OCI-LY7 (cell line): ENCODE data around the gene NCAN. TPM values are rescaled to one million over a fixed set of nuclear protein-coding genes. Genes with fewer than 3 reads are reported as not detected.
"Not testable (repeated sequence)": the region's sequence is repeated elsewhere in the genome, so short reads cannot be mapped to it uniquely, and the experiment has no call there.

Experiments used
- BruUV-seq: library from RNA; stranded (reverse); fragments of 400-500 nt; replicated peaks from 2 replicates; lab custom pipeline; 2021; lab: Mats Ljungman, UMichigan
- CTCF ChIA-PET: fragments of 300-600 bp; sonication (Branson Sonifier 250); formaldehyde crosslinking; loops from one replicate; lab custom pipeline; 2022; ENCODE audit warnings: antibody characterized with exemption; ENCODE audit not compliant: unreplicated experiment; lab: Charles Lee
- POLR2A ChIA-PET: fragments of 300-600 bp; sonication (Branson Sonifier 250); formaldehyde crosslinking; loops from one replicate; lab custom pipeline; 2022; ENCODE audit warnings: antibody characterized with exemption; lab: Charles Lee
- DNase-seq: peaks from one replicate; pipeline ENCODE4 v3.0.0-alpha.2; 2015; ENCODE audit warnings: low spot score
- H2AFZ ChIP-seq: fragments of 200-600 bp; sonication (generic), shearing (Covaris generic); 2 replicates; pipeline ENCODE4 v1.6.1; 2014; ENCODE audit warnings: mild to moderate bottlenecking, antibody characterized with exemption, low read length, moderate library complexity
- H3K27ac ChIP-seq: fragments of 200-600 bp; sonication (generic); 2 replicates; pipeline ENCODE4 v1.5.1; 2014; ENCODE audit warnings: mixed run types, low read depth, mild to moderate bottlenecking, moderate library complexity, low read length, inconsistent platforms; ENCODE audit not compliant: poor library complexity, severe bottlenecking
- H3K36me3 ChIP-seq: fragments of 200-600 bp; sonication (generic); 2 replicates; pipeline ENCODE4 v1.6.1; 2014; ENCODE audit warnings: mild to moderate bottlenecking, antibody characterized with exemption, low read length, moderate library complexity, mixed read lengths; ENCODE audit not compliant: insufficient read depth
- H3K4me1 ChIP-seq: fragments of 200-600 bp; sonication (generic); 2 replicates; pipeline ENCODE4 v1.5.1; 2014; ENCODE audit warnings: mild to moderate bottlenecking, low read length; ENCODE audit not compliant: insufficient read depth, poor library complexity, severe bottlenecking
- H3K4me2 ChIP-seq: fragments of 200-600 bp; sonication (generic); 2 replicates; pipeline ENCODE4 v1.6.1; 2014; ENCODE audit warnings: mild to moderate bottlenecking, low read length
- H3K4me3 ChIP-seq: fragments of 200-600 bp; sonication (generic); 2 replicates; pipeline ENCODE4 v1.5.1; 2014; ENCODE audit warnings: mild to moderate bottlenecking, low read depth, low read length; ENCODE audit not compliant: poor library complexity, severe bottlenecking
- H3K79me2 ChIP-seq: fragments of 200-600 bp; sonication (generic); 2 replicates; pipeline ENCODE4 v1.6.1; 2016; ENCODE audit warnings: low read depth, mild to moderate bottlenecking, low read length, moderate library complexity, mixed read lengths; ENCODE audit not compliant: insufficient read depth
- H3K9me2 ChIP-seq: fragments of 200-600 bp; sonication (generic); 2 replicates; pipeline ENCODE4 v1.6.1; 2016; ENCODE audit warnings: mild to moderate bottlenecking, low read length, mixed read lengths; ENCODE audit not compliant: insufficient read depth
- H3K9me3 ChIP-seq: fragments of 200-600 bp; sonication (generic); 2 replicates; pipeline ENCODE4 v1.6.1; 2014; ENCODE audit warnings: mild to moderate bottlenecking, mixed run types, low read length, mixed read lengths
- H4K20me1 ChIP-seq: fragments of 200-600 bp; sonication (generic); 2 replicates; pipeline ENCODE4 v1.6.1; 2014; ENCODE audit warnings: mild to moderate bottlenecking, antibody characterized with exemption, low read length, moderate library complexity, mixed read lengths; ENCODE audit not compliant: insufficient read depth
- EZH2phosphoT487 ChIP-seq: fragments of 200-600 bp; sonication (generic); IDR thresholded peaks from 2 replicates; pipeline ENCODE4 v1.6.1; 2018; ENCODE audit warnings: low read depth, borderline replicate concordance, mild to moderate bottlenecking, mixed run types, antibody characterized with exemption, low read length, moderate library complexity, mixed read lengths
- intact Hi-C: fragments of 100-400 bp; cut with micrococcal nuclease; formaldehyde crosslinking; loops from one replicate; pipeline ENCODE4 v1.10.0; 2022; ENCODE audit not compliant: unreplicated experiment
- total RNA-seq, 2 experiments: library from RNA; depleted of rRNA in 1 of 2; stranded (reverse); fragments of >200 nt in 1 of 2; shearing (Covaris generic) in 1 of 2; gene quantifications; 2 replicates each; pipeline ENCODE4 v1.2.3, GENCODE V29; 2014 to 2022
- TF ChIP-seq, protein P1 (sequence below): fragments of 200-600 bp; sonication (generic); conservative IDR thresholded peaks from 2 replicates; pipeline ENCODE4 v1.5.1; 2014; ENCODE audit warnings: mild to moderate bottlenecking, antibody characterized with exemption, low read length, moderate library complexity, mixed read lengths

NCAN gene
- total RNA-seq, 2 experiments from 2014 or later, result not detected

GRCh38 chr19:19250196-19250801 is 38.5 kb downstream of the NCAN start:
- ChIA-PET POLR2A (no interaction called here), CTCF (no interaction called here)
- Histone ChIP-seq H4K20me1 (no peaks in the 10 kb centered on the region), H3K4me3 (no peak overlapping the region), H3K9me3 (no peaks in the 10 kb centered on the region), H3K4me2 (no peak overlapping the region), H2AFZ (no peak overlapping the region), H3K9me2 (no peaks in the 10 kb centered on the region), H3K36me3 (no peaks in the 10 kb centered on the region), H3K79me2 (no peaks in the 10 kb centered on the region), H3K4me1 (no peaks in the 10 kb centered on the region), H3K27ac (no peak overlapping the region)
- no TSS peak for BruUV-seq
- intact Hi-C loops, result loop anchor here (1.0 kb wide), 1 partner anchor 32 kb away; no protein-coding TSS in a partner anchor
- TF ChIP-seq, protein P1, sequence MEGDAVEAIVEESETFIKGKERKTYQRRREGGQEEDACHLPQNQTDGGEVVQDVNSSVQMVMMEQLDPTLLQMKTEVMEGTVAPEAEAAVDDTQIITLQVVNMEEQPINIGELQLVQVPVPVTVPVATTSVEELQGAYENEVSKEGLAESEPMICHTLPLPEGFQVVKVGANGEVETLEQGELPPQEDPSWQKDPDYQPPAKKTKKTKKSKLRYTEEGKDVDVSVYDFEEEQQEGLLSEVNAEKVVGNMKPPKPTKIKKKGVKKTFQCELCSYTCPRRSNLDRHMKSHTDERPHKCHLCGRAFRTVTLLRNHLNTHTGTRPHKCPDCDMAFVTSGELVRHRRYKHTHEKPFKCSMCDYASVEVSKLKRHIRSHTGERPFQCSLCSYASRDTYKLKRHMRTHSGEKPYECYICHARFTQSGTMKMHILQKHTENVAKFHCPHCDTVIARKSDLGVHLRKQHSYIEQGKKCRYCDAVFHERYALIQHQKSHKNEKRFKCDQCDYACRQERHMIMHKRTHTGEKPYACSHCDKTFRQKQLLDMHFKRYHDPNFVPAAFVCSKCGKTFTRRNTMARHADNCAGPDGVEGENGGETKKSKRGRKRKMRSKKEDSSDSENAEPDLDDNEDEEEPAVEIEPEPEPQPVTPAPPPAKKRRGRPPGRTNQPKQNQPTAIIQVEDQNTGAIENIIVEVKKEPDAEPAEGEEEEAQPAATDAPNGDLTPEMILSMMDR, result no peak
- no peak for TF ChIP-seq EZH2phosphoT487
- no peak for DNase-seq

- H3K4me3 ChIP-seq, intact Hi-C loops, CTCF ChIA-PET: not testable (repeated sequence)
Observed at GRCh38 chr19:19253409-19253808, 41.7 kb downstream of the NCAN start.

GRCh38 chr19:19256072-19256969 is 44.6 kb downstream of the NCAN start:
- Histone ChIP-seq H3K4me1 (no peaks in the 10 kb centered on the region), H3K79me2 (no peaks in the 10 kb centered on the region), H2AFZ (no peak overlapping the region), H3K9me2 (no peaks in the 10 kb centered on the region), H3K4me2 (no peak overlapping the region), H3K27ac (no peak overlapping the region), H4K20me1 (no peaks in the 10 kb centered on the region), H3K36me3 (no peaks in the 10 kb centered on the region), H3K9me3 (no peaks in the 10 kb centered on the region), H3K4me3 (no peak overlapping the region)
- TF ChIP-seq EZH2phosphoT487, result no peak
- TF ChIP-seq, protein P1, result no peak
- no peak for DNase-seq
- no TSS peak for BruUV-seq
- CTCF ChIA-PET, result no interaction called here
- POLR2A ChIA-PET, result interaction anchor here (0.5 kb wide), 1 partner anchor 699 kb away, joined by 4 read pairs; no protein-coding TSS in a partner anchor
- intact Hi-C loops, result no loop called here

More at GRCh38 chr19:19253409-19253808, 41.7 kb downstream of the NCAN start:
- not testable (repeated sequence) for H2AFZ ChIP-seq, H3K36me3 ChIP-seq, H3K4me2 ChIP-seq, DNase-seq, BruUV-seq, H3K79me2 ChIP-seq, H3K9me3 ChIP-seq, H4K20me1 ChIP-seq, H3K27ac ChIP-seq, H3K9me2 ChIP-seq, H3K4me1 ChIP-seq
- POLR2A ChIA-PET, result interaction anchor here (0.8 kb wide), 1 partner anchor 23 kb away, joined by 5 read pairs; no protein-coding TSS in a partner anchor
